Stimulated activated CD8-positive, alpha-beta memory T cell treated with anti-CD3 and anti-CD28 coated beads, Interleukin-4, amount 100 ng/mL, for 24 hours (primary cell): Measurements from ENCODE around the gene TPST2.

ENCODE experiments used
- DNase-seq: peaks from one replicate; pipeline ENCODE4 v3.0.0-alpha.2; 2020; ENCODE audit warnings: low read depth

TPST2 gene

DNA sequence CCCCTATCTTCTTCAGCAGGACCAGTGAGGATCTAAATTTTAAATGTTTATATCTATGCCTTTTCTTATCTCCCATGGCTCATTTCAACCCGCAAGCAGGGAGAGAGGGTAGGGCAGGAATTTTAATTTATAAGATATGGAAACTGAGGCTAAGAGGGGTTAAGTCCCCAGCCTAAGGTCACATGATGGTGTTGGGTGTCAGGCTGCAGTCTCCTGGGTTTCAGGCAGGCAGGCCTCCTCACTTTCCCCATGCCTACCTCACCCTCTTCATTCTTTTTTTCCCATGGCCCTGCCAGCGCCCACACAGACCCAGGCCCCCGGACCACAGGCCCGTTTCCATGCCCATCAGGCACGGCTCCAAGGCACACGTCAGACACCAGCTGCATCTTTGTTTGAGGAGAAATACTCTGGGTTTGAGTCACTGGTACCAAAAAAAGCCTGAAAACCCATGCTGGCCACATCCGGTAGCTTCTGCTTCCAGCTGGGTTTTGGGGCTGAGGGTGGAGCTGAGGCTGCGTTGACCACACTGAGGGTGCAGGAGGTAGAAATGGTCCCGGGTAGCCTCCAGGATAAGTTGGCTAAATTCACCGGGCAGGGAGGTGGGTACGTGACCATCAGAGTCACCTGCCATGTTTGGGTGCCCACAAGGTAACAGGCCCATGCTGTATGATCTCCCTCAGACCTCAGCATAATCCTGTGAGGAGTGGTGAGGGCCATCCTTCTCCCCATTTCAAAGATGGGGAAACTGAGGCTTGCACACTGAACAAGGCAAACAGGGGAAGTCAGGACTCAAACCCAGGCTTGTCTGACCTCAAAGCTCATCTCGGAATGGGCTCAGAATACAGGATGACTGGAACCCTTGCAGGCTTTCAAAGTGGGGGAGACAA lies 20.4 kb upstream of the TPST2 start:
- DNase-seq, result no peak

DNA sequence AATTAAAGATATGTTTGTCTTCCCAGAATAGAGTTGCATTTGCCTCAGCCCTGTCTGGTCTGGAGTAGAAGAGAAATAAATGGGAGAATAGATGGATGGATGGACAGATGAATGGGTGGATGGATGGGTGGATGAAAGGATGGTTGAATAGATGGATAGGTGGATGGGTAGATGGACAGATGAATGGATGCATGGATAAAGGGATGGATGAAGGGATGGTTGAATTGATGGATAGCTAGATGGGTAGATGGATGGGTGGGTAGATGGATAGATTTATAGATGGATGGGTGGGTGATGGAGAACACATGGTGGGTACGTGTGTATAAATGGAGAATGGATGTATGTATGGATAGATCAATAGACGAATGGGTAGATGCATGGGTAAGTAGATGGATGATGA lies 19.4 kb upstream of the TPST2 start:
- no peak for DNase-seq

DNA sequence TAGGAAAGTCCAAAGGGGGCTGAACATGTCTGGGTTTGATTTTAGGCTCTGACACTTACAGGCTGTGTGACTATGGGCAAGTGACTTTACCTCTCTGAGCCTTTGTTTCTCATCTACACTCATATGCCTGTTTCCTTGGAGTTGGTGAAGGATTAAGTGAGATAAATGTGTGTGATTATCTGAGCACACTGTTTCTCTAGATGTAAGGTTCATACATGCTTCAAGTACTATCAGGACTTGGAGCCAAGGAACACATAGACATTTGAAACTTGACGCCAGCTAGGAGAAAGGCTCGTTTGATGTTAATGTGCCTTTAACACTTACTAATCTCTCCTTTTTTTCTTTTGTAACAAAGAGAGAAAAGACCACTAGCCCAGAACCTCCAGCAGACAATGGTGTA lies 18.2 kb upstream of the TPST2 start:
- no peak for DNase-seq

DNA sequence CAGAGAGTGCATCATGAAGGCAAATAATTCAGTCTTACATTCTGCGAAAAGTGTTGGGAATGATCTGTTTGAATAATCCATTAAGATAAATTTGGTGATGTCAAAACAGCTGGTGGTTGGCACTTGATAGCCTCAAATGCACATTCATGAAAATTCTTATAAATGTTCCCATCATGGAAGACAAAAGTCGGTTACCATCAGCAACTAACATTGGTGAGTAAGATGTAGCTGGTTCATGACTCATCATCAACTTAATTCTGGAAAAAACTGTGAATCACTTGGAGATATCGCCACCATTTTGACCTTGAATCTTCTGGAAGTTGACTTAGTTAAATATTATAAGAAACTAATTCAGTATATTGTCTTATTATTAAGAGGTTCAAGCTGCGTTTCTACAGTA lies 16.7 kb upstream of the TPST2 start:
- no peak for DNase-seq

DNA sequence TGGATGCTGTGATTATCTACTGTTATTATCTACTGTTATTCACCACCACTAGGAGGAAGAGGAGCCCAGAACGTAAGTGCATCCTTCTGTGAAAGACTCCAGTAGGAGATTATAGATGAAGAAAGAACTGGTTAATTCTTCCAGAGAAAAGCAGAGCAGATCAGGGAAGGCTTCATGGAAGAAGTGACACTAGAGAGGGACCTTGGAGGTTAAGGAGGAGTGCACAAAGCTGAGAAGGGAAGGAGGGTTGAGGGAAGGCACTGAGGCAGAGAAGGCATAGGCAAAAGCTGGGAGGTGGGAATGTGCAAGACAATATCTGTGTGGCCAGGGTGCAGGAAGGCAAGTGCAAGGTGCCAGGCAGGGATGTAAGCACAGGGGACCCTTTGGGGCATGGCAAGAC lies 14.4 kb upstream of the TPST2 start:
- no peak for DNase-seq

DNA sequence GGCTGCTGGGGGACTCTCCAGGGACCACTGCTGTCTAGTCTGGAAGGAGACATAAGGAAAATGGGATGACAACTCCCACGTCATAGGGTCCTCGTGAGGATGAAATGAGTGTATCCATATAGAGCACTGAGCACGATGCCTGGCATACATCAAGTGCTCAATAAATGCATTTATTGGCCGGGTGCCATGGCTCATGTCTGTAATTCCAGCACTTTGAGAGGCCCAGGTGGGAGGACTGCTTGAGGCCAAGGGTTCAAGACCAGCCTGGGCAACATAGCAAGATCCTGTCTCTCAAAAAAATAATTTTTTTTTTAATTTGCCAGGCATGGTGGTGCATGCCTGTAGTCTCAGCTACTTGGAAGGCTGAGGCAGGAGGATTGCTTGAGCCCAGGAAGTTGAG lies 12.2 kb upstream of the TPST2 start:
- DNase-seq, result no peak

DNA sequence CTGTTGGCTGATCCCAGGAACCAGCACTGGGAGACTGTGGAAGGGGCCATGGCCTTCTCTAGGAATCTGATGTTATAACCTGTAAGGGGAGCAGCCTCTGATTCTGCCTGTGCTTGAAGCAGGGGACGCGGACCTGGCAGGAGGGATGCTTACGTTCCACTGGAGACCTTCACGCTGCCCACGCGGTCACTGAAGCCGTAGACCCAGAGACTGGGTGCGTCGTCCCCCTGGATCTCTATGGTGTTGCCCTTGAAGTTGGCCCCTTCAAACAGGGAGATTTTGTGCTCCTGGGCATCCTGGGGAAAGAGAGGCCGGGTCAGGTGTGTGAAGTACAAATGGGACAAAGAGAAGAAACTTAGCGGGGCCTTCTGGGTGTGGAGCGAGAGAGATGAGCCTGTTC lies 11.8 kb upstream of the TPST2 start:
- DNase-seq, result no peak

DNA sequence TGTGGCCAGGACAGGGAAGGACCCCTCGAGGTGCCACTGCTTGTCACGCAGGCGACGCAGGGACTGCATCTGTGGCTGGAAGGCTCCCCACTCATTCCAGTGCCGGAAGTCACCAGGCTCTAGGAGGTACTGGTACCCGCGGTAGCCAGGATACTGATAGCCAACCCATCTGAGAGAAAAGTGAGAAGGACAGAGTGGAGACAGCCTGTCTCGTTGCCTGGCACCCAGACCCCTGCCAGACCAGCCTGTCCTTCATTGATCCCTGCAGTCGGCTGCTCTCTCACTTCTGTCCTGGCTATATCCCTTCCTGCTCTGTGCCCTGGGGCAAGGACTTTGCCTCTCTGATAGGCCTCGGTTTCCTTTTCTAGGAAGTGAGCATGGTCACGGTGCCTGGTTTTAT lies 9.6 kb upstream of the TPST2 start:
- no peak for DNase-seq

DNA sequence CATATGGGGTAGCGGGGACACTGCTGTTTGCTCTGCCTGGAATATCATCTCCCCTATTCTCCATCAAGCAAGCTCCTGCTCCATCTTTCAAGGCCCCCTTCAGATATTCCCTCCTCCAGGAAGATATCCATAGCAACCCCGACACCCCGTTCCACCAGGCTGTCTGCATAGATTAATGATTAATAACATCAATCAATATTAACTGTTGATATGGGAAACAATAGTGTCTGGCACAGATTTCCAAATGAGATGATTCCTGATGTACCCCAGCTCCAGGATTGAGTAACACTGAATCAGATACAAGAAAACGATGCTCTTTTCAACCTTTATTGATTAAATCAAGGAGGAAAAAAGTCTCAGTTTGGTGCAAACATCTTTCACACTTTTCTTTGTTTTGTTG lies 7.5 kb upstream of the TPST2 start:
- DNase-seq, result no peak

DNA sequence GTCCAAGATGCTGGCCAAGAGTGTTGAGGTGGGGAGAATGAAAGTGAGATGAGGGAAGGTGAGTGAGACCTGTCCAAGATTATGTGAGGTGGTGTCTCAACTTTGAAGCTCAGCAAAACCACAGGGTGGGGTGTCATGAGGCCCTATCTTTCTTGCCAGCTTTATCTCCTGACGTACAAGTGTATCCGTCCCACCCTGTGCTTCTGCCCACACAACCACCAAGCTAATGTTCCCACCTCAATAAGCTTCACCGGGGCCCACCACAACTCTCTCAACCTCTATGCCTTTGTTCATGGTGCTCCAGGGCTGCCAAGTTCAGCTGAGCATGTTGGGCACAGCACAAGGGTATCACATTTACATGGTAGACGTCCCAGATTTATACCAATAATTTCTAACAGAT lies 7.1 kb upstream of the TPST2 start:
- DNase-seq, result no peak

DNA sequence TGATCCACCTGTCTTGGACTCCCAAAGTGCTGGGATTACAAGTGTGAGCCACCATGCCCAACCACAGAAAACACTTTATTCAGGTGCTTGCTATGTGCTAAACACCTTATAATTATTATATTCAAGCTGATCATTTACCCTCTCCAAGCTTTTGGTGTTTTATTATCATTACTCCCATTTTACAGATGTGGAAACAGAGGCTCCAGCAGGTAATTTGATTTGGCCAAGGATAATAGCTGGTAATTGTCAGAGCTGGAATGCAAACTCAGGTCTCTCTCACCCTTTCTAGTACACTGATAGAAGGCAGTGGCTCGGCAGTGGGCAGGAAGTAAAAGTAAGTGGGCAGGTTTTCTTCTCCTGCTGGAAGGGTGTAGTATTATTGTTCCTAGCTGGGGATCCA lies 3.8 kb upstream of the TPST2 start:
- DNase-seq, result no peak

DNA sequence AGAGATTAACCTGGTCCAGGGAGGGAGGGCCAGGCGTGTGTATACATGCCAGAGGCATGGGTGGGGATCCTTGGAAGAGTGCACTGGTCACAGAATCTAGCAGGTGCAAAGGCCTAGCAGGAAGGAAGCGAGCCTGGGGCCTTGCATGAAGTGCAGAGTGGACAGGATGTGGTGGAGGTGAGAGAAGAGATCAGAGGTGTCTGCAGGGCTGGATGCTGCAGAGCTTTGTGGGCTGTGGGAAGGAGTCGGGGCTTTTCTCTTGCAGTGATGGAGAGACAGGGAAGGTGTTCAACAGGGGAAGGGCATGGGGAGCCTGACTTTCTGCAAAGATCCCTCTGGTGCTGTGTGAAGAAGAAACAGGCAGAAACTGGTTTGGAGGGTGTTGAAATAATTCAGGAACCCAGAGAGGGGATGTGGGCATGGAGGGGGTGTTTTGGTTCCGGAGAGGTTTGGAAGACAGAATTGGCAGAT lies 2.5 kb upstream of the TPST2 start:
- DNase-seq, result no peak

DNA sequence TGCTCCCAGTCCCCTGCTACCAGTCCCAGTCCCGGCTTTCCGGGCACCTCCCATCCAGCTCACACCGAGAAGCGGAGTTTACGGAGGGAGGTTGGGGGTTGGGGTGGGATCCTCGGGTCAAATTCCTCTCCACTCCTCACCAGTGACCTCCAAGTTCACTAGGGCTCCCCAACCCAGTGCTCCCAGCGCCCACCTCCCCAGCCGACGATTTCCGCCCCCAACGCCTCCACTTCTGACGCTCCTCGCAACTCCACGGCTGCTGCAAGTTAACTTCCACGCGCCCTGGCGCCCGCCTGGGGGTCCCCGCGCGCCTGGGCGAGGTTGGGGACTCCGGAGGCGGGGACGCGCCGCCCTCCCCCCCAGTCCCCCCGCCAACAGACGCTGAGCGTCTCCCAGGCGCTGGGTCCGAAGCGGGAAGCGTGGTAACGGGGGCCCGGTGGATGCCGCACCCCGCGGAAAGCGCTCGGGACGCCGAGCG lies 526 bp downstream of the TPST2 start:
- no peak for DNase-seq

DNA sequence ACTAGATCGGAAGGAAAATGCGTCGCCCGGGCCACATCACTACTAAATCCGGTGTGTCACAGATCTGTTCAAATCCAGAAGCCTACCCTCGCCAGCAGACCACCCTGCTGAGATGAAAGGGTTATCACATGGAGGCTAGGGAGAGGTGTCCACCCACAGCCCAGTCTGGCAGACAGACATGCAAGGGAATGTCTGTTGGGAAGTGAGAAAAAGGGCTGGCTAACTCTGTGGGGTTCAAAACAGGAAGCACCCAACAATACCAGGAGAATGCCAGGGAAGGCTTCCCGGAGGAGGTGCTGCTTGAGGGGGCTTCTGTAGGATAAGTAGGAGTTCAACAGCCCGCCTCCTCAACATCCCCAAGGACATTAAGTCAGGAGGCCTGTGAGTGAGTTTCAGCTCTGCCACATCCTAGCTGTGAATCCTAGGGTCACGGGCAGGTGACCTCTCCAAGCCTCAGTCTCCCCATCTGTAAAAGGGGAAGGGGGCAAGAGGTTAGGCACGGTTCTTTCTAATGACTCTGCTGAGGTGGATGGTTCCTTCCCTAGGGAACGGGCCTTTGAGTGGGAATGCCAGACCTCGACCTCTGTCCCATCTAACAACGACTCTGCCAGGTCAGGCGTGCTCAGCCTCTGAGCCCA lies 1.1 kb downstream of the TPST2 start:
- DNase-seq, result no peak

DNA sequence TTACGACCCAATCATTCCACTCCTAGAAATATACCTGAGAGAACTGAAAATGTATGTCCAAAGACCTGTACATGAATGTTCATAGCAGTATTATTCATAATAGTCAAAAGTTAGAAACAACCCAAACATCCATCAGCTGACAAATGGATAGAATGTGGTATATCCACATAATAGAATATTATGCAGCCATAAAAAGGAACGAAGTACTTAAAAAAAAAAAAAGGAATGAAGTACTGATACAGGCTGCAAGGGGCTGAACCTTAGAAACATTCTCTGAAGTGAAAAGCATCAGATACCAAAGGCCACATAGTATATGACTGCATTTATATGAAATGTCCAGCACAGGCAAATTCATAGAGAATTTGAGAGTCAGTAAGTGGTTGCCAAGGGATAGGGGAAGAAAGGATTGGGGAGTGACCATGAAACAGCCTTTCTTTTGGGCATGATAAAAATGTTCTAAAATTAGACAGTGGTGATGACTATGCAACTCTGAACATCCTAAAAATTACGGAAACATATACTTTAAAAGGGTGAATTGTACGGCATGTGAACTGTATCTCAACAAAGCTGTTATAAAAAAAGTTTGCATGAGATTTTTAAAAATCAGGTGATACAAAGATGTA lies 1.8 kb downstream of the TPST2 start:
- no peak for DNase-seq

DNA sequence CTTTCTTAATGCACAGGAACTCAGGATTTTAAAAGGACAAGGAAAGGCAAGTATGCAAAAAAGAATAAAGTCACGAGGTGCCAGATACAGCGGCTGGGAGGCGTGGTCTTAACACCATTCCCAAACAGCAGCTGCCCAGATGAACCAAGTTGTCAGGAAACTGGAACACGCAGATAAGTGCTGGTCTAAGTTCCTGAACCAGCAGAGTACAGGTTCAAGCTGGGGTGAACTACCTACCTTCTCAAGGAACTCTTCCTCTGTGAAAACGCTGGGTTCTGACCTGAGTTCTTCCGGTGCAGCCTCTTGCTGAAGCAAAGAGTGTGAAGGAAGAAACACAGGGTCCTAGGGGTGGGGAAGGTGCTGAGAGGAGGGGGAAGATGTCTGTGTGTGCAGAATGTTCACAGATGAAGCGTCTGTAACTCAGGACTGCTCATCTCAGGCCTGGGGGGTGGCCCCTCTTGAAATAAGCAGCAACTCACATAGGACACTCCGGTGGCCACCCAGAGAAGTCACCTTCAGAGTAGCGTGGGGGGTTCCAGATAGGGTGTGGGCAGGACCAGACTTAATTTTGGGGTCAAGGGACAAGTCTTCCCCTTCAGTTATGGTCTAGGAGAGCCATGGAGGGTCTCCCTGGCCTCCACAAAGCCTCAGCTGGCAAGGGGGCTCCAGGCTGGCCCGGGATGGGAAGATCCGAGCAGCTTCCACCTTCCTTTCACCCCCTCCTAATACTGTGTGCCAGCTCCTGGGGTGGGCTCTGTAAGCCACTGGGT lies 3.2 kb downstream of the TPST2 start:
- DNase-seq, result no peak

DNA sequence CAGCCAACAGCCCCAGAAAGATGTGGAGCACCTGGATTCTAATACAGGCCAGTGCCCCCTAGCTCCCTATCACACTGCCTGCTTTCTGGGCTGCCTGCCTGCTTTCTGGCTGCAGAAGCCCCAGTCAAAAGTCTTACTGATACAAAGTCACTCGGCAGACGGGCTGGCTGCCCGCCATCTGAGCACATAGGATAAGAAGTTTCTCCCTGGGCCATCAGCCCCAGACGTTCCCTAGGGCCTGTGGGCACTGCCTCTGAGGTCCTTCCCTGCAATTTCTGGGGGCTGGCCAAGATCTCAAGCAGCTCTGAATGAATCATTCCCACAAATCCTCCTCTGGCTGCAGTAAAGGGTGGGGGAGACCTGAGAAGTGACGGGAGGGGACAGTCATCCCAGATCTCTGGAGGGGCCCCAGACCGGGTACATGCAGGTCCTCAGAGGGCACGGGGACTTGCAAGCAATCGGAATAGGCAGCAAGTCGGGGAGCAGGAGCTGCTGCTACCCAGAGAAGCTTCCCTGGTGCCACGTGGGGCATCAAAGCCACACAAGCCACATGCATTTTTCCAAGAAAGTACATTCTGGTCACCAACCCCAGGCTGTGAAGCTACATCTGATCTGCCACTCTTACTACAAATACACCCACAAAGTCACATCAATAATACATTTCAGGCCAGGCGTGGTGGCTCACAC lies 4.7 kb downstream of the TPST2 start:
- DNase-seq, result no peak

DNA sequence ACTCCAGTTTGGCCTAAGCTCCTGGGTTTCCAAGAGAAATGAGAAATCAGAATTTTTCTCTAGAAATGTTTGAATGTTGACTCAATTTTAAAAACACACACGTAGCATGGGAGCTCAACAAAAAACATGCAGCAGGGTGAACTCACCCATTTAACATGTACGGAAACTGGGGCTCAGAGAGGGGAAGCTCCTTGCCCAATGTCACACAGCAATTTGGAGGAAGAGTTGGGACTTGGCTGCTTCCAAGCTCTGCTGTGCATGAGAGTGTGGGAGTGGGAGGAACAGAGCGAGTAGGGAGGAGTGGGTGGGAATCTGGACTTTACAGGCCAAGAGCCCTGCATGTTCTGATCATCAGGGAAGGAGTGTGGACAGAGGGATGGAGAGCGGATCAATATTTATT lies 5.9 kb downstream of the TPST2 start:
- DNase-seq, result no peak

DNA sequence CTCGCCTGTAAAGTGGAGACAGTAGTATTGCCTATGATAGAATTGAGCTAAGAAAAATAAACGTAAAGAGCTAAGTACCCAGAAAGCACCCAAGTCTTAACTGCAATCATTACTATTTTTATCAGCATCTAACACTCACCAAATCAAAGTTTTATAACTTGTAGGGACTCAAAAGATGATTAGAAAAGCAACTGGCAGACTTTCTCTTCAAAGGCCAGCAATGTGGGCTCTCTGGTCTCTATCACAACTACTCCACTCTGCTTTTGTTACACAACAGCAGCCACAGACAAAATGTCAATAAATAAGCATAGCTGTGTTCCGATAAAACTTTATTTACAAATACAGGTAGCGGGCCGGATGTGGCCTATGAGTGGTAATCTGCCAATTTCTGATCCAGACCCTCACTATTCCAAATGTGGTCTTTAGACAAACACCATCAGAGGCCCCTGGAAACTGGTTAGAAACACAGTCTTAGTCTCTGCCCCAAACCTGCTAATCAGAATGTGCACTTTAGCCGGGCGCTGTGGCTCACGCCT lies 8.2 kb downstream of the TPST2 start:
- no peak for DNase-seq

DNA sequence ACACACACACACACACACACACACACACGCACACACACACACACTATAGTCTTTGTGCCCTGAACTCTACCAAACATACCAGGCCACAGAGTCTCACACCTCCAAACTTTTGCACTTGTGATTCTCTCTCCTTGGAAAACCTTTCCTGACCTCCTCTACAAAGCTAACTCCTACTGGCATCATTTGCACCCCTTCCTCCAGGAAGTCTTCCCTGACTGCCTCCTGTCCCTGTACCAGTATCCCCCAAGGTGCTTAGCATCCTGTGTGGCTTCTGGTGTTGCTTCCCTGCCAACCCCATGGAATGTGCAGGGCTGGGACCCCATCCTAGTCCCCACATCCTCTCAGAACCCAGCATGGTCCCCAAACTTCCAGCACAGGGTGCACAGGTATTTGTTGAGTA lies 8.9 kb downstream of the TPST2 start:
- no peak for DNase-seq

DNA sequence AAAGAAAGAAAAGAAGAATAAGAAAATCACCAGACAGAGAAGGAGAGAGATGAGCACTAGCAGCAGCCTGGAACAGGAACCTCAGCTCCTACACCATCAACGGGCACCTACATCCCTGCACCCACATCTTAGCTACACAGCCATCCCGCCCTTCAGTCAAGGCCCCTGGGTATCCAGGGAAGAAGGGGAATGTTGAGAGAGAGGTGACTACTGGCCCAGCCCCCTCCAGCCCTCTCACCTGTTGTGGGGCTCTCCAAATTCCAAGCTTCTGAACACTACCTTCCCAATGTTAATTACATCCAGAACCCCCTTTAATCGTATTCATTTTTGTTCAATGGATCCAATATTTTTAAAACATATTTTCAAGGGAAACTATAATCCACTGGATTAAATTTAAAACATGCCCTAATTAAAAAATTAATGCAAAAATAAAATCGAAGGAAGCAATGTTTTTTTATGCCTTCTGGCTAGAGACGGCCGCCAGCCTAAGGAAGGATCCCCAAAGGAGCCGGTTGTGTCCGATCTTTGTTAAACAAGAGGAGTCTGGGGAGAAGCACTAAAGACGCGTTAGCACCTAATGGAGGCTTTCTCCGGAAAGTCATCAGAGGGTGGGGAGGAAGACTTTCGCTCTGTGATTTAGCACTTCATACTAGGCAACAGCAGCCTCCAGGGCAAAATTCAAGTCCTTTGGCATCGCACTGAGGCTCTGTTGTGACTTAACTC lies 9.5 kb downstream of the TPST2 start:
- no peak for DNase-seq
